ENCODE measurements around the gene NR4A3.
A peak's percentile ranks its signal among the peaks of the same experiment; 100 is the strongest.

The NR4A3 gene

DNA sequence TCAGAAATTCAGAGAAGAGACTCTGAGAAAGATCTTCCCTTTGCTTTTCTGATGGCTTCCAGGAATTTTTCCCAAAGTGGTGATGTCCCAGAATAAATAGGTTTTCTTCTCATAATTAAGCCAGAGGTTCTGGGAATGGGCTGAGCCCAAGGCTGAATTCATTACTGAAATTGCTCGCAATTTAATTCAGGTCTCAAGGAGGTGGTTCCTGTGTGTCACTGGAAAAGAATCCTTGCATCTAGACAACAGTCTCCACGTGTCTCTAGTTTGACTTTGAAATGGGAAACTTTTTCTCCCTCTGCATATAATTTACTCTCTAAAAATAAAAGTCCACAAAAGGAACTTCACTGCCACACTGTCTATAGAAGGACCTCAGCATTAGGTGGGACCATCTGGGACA is 57.0 kb downstream of the NR4A3 start:
- no peak for DNase-seq (ENCODE audit: low read depth)

DNA sequence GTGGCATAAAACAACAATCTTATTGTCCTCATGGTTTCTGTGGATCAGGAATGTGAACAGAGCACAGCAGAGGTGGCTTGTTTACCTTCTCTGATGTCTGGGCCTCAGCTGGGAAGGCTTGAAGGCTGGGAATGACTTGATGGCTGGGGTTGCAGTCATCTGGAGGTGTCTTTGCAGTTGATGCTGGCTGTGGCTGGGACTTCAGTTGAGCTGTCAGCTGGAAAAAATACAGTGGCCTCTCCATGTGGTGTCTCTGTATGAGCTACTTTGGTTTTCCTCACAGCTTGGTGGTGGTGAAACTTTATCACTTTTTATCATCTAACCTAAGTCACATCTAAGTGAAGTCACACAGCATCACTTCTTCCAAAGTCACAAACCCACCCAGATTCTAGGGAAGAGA is 60.1 kb downstream of the NR4A3 start:
- DNase-seq (ENCODE audit: low read depth) = no peak

DNA sequence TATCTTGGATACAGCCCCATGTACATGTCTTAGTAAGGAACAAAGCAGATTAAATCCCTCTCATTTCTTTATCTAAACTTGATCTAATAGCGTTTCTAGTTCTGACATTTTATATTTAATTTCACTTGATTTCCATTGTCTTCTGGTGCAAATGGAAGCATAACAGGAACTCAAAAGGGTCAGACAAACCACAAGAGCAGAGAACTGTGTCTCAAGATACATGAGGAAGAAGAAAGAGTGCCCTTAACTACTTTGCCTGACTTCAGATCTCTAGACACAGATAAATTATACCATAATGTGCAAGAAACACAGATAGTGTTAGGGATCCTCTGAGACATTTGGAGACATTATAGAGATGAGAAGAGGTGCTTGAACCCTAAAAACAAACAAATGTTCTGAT is 64.1 kb downstream of the NR4A3 start:
- DNase-seq (ENCODE audit: low read depth) = no peak

DNA sequence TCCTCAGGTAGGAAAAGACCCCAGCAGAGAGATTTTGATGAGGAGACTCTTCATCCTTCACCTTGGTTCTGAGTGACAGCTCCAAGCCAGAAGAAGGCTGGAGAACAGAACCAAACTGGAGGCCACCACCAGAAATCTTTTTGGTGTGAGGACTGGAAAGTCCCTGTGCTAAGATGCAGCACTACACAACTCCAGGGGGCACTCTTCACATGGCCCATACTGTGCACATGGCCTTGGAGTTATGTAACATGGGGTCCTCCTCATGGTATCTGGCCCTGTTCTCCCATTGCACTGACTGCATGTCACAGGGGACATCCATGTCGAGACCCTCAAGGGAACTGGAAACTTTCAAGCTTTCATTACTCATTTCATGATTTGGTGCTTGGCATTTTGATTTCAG is 67.4 kb downstream of the NR4A3 start:
- no peak for DNase-seq (ENCODE audit: low read depth)

DNA sequence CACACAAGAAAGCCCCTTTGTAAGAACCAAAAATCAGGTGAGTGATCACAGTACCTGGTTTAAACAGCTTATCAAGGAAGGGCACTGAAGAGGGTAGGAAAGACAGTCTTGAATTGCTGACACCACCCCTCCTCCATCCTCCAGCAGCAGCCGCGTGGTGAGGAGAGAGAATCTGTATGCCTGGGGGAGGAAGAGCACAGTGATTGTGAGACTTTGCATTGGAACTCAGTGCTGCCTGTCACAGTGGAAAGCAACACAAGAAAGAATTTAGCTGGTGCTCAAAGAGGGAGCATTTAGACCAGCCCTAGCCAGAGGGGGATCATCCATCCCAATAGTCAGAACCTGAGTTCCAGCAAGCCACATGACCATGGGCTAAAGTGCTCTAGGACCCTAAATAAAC is 73.1 kb downstream of the NR4A3 start:
- no peak for DNase-seq (ENCODE audit: low read depth)

DNA sequence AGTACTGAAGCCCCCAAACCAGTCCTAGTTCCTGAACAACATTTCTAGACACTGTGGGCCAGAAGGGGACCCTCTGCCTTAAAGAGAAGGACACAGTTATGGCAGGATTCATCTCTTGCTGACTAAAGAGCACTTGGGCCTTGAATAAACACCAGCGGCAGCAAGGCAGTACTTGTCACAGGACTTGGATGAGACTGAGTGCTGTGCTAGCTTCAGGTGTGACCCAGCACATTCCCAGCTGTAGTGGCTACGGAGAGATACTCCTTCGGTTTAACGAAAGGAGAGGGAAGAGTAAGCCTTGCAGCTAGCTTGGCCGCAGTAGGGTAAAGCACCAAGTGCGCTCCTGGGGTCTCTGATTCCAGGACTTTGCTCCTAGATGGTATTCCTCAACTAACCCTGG is 73.8 kb downstream of the NR4A3 start:
- DNase-seq (ENCODE audit: low read depth) = no peak

DNA sequence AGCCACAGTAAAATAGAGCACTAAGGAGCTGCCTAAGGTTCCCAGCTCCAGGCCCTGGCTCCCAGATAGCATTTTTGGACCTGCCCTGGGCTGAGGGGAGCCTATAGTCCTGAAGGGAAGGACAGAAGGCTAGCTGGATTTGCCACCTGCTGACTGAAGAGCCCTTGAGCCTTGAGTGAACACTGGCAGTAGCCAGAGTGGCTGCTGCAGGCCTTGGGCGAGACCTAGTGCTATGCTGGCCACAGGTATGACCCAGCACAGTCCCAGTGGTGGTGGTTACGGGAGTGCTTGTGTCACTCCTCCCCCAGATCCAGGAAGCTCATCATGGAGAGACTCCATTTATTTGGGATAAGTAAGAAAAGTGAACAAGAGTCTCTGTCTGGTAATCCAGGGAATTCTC is 74.4 kb downstream of the NR4A3 start:
- DNase-seq (ENCODE audit: low read depth) = no peak

DNA sequence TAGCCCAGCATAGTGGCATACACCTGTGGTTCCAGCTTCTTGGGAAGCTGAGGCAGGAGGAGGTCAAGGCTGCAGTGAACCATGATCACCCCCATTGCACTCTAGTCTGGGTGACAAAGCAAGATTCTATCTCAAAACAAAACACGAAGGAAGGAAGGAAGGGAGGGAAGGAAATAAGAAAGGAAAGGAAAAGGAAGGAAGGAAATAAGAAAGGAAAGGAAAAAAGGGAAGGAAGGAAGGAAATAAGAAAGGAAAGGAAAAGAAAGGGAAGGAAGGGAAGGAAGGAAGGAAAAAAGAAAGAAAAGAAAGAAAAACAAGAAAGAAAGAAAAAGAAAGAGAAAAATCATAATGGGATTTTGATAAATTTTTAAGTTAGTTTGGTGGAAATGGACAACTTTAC is 81.7 kb downstream of the NR4A3 start:
- DNase-seq (ENCODE audit: low read depth) = no peak

DNA sequence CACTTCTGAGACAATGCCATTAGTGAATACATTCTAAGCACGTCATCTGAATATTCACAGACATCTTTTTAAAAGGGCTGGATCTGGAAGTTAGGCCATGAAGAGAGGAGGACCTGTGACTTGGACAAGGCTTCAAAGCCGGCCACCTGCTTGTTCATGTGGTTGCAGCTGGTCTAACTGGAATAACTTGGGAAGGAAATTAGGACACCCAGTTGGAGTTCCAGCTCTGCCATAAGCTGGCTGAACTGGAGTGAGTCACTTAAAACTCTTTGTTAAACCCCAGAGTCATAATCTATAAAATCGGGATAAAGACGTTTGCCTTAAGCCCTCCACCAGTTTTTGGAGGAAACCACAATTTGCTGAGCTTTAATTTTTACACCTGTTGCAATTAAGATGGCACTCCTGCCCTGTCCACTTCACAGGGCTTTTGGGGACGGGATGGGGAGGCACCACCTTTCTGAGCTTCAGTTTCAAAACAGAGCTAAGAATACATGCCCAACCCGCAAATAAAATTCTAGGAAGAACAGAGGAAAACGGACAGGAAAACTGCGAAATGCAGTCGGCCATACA is 84.2 kb downstream of the NR4A3 start:
- no peak for DNase-seq (ENCODE audit: low read depth)

DNA sequence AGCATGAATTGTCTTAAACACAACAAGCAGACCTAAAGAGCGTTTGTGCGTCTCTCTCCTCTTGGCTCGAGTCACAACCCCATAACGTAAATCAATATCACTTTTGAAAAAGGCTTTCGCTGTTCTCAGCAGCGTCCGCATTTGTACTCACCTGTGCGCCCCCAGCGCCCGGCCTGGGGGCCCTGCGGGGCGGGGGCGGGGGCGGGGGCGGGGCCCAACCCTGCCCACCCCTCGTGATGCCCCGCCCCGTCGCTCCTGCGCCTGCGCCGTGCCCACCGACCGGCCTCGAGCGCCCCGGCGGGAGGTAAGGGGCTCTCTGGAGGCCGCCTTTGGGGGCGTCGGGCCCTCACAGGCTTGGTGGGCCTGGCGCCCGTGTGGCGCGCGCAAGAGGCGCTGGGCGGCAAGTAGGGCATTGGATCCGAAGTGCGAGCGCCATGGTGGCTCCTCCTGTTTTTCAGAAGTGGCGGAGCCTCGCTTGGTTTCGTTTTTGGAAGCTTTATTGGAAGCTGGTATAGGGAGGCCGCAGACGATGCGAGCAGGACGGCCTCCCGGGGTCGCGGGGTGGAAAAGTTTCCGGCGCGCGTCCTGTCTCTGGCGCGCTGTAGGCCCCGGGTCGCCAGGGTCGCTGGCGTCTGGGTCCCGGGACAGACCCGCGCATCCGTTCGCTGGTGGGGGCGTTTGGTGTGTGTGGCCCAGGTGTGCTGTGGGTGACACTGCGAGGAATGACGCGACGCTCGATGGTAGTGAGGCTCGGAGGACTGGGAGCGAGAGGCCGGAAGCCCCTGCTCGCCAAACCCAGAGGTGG is 84.9 kb downstream of the NR4A3 start, which contains the start of gene STX17:
Gene STX17, plus strand, starts transcription at position 252 of the 805 bp plus-strand sequence. CDS start 8,586 bp downstream, outside the sequence.
- peak; percentile 57 for DNase-seq (ENCODE audit: low read depth)

DNA sequence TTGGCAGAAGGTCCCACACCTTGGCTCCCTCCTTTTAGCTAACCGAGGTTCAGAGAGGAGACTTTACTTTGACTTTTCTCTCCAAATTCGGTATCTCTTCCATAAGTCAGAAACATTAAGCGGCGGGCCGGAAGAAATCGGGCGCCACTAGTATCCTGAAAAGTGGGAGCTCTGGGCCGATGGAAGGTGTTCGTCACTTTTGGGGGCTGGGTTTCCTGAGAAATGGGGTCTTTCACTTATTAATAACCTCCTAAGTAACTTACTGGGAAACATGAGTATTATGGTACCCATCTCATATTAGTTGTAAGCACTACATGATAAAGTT is 85.5 kb downstream of the NR4A3 start:
- no peak for DNase-seq (ENCODE audit: low read depth)

DNA sequence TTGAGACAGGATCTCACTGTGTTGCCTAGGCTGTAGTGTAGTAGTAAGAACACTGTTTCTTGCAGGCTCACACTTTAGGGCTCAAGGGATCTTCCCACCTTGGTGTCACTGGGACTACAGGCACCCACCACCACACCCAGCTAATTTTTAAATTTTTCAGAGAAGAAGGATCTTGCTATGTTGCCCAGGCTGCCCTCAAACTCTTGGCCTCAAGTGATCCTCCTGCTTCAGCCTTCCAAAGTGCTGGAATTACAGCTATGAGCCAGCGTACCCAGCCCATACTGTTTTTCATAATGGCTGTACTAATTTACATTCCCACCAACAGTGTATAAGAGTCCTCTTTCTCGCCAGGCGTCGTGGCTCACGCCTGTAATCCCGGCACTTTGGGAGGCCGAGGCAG is 89.9 kb downstream of the NR4A3 start:
- DNase-seq (ENCODE audit: low read depth) = no peak

Data from GM04504 (cell line).